Stimulated activated CD8-positive, alpha-beta memory T cell treated with anti-CD3 and anti-CD28 coated beads, Interleukin-12 subunit alpha, Interleukin-12 subunit beta, amount 100 ng/mL, for 4 hours (primary cell): Measurements from ENCODE around the gene CETN1.

ENCODE experiments used
- DNase-seq: peaks from one replicate; pipeline ENCODE4 v3.0.0-alpha.2; 2020; ENCODE audit warnings: low read depth

CETN1 gene

GRCh38 chr18:577643-578375 lies 2.4 kb upstream of the CETN1 start:
- DNase-seq = no peak

GRCh38 chr18:579238-579637 lies 942 bp upstream of the CETN1 start:
- DNase-seq = no peak

GRCh38 chr18:581096-581495 lies 916 bp downstream of the CETN1 start:
- DNase-seq = no peak

GRCh38 chr18:582465-582864 lies 2.3 kb downstream of the CETN1 start:
- DNase-seq = no peak

- DNase-seq = no peak
Measured at GRCh38 chr18:595068-595467, 14.9 kb downstream of the CETN1 start.

- no peak for DNase-seq
Measured at GRCh38 chr18:595571-595970, 15.4 kb downstream of the CETN1 start.

- peak; percentile 32 for DNase-seq
Measured at GRCh38 chr18:596288-596881, 16.2 kb downstream of the CETN1 start.

GRCh38 chr18:598124-598589 lies 18.0 kb downstream of the CETN1 start:
- no peak for DNase-seq

GRCh38 chr18:600107-600506 lies 19.9 kb downstream of the CETN1 start:
- DNase-seq = no peak

GRCh38 chr18:604771-605170 lies 24.6 kb downstream of the CETN1 start:
- DNase-seq = no peak

GRCh38 chr18:607930-608329 lies 27.8 kb downstream of the CETN1 start:
- no peak for DNase-seq

GRCh38 chr18:610214-610928 lies 30.2 kb downstream of the CETN1 start:
- DNase-seq = no peak

GRCh38 chr18:612156-612555 lies 32.0 kb downstream of the CETN1 start:
- no peak for DNase-seq

- no peak for DNase-seq
Measured at GRCh38 chr18:614193-614592, 34.0 kb downstream of the CETN1 start.

GRCh38 chr18:615092-615521 lies 34.9 kb downstream of the CETN1 start:
- DNase-seq = no peak

- no peak for DNase-seq
Measured at GRCh38 chr18:615773-616172, 35.6 kb downstream of the CETN1 start.

- no peak for DNase-seq
Measured at GRCh38 chr18:616380-616995, 36.3 kb downstream of the CETN1 start.

GRCh38 chr18:617970-618504 lies 37.9 kb downstream of the CETN1 start:
- no peak for DNase-seq

- no peak for DNase-seq
Measured at GRCh38 chr18:618618-619017, 38.4 kb downstream of the CETN1 start.

- no peak for DNase-seq
Measured at GRCh38 chr18:621291-622043, 41.3 kb downstream of the CETN1 start.

GRCh38 chr18:622289-622688 lies 42.1 kb downstream of the CETN1 start:
- no peak for DNase-seq
